ENCODE data around the gene MKKS.
"Not testable (repeated sequence)": the region's sequence is repeated elsewhere in the genome, so short reads cannot be mapped to it uniquely, and the experiment has no call there.

Gene MKKS

GRCh38 chr20:10449270-10449669 is 15.2 kb upstream of the MKKS start:
- DNase-seq (ENCODE audit: low read depth, low spot score) = no peak

DNA sequence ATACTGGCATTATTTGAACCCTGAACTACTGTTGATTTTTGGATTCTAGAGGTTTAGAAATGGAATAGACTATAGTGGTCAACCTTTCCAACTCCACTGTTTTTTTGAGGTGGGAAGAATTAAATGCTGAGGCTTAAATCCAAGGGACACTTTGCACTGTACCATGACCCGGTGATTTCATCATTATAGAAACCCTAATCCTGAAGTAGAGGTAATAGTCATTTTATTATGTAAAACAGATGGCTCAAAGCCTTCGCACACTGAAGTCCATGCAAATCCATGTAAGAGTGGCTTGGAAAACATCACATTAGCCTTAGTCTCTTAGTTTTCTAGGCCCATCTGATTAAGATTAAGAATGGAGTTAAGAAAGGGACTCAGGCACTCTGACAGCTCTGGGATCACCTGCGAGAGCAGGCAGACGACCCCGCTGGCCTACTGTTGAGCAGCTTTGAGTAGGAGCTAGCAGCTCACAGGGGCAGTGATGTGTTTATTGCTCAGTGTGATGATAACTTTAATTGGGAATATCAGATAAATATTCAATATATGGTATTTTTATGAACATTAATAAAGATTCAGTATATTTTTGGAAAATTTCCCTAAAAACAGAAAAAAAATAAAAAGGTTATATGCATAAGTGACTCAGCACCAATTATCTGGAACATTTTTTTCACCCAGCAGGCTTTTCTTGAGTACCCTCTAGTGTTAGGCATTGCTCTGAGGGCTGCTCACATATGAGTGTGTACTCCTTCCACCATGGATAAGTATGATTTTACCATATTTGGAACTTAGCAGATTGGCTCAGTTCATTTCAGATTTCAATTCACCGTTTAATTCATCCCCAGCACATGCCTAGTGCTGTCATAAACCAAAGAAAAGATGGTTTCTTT is 14.5 kb upstream of the MKKS start:
- no peak for DNase-seq (ENCODE audit: low read depth, low spot score)

GRCh38 chr20:10447028-10447427 is 13.0 kb upstream of the MKKS start:
- DNase-seq (ENCODE audit: low read depth, low spot score) = no peak

- no peak for DNase-seq (ENCODE audit: low read depth, low spot score)
These were observed 11.7 kb upstream of the MKKS start for GRCh38 chr20:10445758-10446157.

DNA sequence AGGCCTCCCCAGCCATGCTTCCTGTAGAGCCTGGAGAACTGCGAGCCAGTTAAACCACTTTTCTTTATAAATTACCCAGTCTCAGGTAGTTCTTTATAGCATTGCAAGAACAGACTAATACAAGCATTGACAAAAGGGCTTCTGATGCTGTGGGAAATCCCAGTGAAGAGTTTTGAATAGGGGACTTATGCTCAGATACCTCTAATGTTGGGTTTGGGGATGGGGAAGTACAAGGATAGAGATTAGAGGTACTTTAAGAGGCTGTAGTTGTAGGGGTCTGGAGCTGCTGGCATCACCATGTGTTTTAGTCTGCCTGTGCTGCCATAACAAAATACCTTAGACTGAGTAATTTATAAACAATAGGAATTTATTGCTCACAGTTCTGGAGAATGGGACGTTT is 9.9 kb upstream of the MKKS start:
- no peak for DNase-seq (ENCODE audit: low read depth, low spot score)

- DNase-seq (ENCODE audit: low read depth, low spot score) = no peak
These were observed 4.2 kb upstream of the MKKS start for GRCh38 chr20:10438217-10438616.

DNA sequence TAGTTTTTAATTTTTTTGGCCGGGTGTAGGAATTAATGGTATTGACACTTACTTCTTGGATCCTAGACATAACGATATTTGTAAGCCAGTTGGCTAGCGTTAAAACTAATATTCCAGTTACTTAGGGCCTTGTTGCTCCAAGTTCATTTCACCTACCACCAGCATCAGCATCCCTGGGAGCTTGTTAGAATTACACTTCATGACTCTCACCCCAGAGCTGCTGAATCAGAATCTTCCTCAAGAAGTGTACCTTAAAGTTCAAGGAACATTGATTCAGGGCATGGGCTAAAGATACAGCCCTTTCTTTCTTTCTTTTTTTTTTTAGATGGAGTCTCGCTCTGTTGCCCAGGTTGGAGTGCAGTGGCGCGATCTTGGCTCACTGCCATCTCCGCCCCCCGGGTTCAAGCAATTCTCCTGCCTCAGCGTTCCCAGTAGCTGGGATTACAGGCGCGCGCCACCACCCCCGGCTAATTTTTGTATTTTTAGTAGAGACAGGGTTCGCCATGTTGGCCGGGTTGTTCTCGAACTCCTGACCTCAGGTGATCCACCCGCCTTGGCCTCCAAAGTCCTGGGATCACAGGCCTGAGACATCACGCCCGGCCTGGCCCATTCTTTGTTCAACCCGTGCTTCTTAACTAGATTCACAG is 2.2 kb upstream of the MKKS start:
- no peak for DNase-seq (ENCODE audit: low read depth, low spot score)

- peak; percentile 55 for DNase-seq (ENCODE audit: low read depth, low spot score)
These were observed 1.1 kb upstream of the MKKS start, which contains the start of gene SLX4IP for GRCh38 chr20:10434832-10435812. Gene SLX4IP (plus strand): TSS chr20:10435305. CDS start chr20:10458205, 22,900 bp downstream.

- peak; percentile 48 for DNase-seq (ENCODE audit: low read depth, low spot score)
These were observed 427 bp upstream of the MKKS start for GRCh38 chr20:10434467-10434831.

DNA sequence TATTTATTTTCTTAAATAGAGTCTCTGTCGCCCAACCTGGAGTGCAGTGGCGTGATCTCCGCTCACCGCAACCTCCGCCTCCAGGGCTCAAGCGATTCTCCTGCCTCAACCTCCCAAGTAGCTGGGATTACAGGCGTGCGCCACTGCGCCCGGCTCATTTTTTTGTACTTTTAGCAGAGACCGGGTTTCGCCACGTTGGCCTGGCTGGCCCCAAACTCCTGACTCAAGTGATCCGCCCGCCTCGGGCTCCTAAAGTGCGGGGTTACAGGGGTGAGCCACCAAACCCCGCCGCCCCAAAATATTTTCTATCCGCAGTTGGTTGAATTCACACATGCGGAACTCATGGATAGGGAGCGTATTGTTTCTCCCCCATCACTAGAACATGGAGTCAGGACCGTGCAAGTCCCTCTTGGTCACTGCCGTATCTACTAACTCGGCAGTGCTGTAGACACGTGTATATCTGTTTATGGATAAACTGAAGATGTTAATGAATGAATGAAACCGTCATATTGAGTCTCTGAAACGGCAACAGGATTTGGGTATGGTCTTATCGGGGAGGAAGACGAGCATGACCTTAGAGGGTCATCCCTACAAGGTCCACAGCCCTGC is 904 bp downstream of the MKKS start:
- DNase-seq (ENCODE audit: low read depth, low spot score) = no peak

GRCh38 chr20:10432079-10432478 is 1.9 kb downstream of the MKKS start:
- DNase-seq (ENCODE audit: low read depth, low spot score) = no peak

DNA sequence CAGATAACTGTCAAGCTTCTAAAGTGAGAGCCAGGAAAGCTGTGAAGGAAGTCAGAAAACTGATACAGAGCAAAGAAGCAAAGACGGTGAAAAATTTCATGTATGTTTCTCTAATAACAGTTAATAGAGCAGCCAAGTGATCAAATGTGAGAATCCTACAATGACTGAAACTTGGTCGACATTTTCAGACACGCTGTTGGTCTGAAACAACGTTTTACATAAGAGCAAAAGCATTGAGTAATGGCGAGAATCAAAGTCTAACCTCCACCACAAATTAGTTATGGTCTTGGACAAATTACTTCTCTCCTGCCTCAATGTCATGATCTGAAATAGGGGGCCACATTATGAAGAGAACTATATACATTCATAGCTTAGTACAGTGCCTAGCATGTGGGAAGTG is 3.3 kb downstream of the MKKS start:
- DNase-seq (ENCODE audit: low read depth, low spot score) = no peak

- no peak for DNase-seq (ENCODE audit: low read depth, low spot score)
These were observed 4.0 kb downstream of the MKKS start for GRCh38 chr20:10430000-10430466.

GRCh38 chr20:10429443-10429981 is 4.5 kb downstream of the MKKS start:
- DNase-seq (ENCODE audit: low read depth, low spot score) = no peak

DNA sequence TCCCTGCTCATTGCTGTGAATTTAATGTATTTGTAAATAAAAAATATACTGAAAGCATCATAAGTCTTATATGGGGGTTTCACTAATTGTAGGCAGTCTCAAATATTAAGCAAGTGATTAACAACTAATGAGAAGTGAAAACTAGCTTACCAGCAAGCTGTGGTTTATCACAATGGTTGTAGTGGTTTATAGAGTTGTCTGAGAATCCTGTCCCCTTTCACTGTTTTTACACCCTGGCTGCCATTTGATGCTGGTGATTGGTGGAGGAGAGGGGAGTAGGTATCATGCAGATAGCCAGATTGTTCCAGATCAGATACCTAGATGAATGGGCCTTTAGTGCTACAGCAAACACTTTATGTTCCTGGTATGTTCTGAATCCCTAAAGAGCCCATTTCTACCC is 6.0 kb downstream of the MKKS start:
- DNase-seq (ENCODE audit: low read depth, low spot score) = no peak

- no peak for DNase-seq (ENCODE audit: low read depth, low spot score)
These were observed 6.8 kb downstream of the MKKS start for GRCh38 chr20:10427060-10427692.

DNA sequence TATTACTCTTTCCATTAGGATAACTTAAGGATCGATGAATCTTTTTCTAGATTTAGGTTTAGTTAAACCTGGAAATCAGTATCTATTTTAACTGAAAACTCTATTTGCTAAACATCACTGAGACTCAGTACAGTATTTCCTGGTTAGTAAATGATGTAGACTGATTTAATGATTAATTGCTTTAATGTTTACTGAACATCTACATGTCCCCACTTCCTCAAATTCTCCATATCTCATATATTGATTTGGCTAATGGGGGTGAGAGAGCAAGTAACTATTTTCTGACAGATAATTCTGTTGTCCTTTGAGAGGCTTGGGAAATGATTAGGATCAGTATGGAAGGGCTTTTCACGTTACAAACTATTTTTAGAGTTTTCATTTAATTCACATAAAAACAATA is 10.3 kb downstream of the MKKS start:
- DNase-seq (ENCODE audit: low read depth, low spot score) = no peak

GRCh38 chr20:10419550-10420133 is 14.4 kb downstream of the MKKS start:
- no peak for DNase-seq (ENCODE audit: low read depth, low spot score)

DNA sequence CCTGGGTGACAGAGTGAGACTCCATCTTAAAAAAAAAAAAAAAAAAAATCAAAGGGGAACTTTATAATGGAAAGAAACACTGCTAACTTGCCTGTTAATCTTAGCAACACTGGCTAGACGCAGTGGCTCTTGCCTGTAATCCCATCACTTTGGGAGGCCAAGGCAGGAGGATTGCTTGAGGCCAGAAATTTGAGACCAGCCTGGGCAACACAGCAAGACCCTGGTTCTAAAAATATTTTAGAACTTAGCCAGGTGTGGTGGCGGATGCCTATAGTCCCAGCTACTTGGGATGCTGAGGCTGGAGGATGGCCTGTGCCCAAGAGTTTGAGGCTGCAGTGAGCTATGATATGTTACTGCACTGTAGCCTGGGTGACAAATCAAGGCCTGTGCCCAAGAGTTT is 16.8 kb downstream of the MKKS start:
- DNase-seq (ENCODE audit: low read depth, low spot score) = not testable (repeated sequence)

- no peak for DNase-seq (ENCODE audit: low read depth, low spot score)
These were observed 18.9 kb downstream of the MKKS start for GRCh38 chr20:10415013-10415650.

Measured in activated naive CD8-positive, alpha-beta T cell treated with anti-CD3 and anti-CD28 coated beads, Interleukin-2, amount 50 U/mL, for 16 hours (primary cell).